Camera-type eye (tissue), 1 donor: ENCODE results near the gene SUOX. TPM values are rescaled to one million over a fixed set of nuclear protein-coding genes. Genes with fewer than 3 reads are reported as not detected.

Experiments used
- total RNA-seq: library from RNA; depleted of rRNA; stranded (reverse); fragments of >200 nt; gene quantifications from one replicate; pipeline ENCODE4 v1.2.3, GENCODE V29; 2014

SUOX gene
- 20.3 TPM for total RNA-seq

GRCh38 chr12:55996715-55997534 lies at the start of gene SUOX:
Gene SUOX, plus strand, starts transcription at chr12:55997276. Its CDS starts 4,946 bp downstream, at chr12:56002222.

DNA sequence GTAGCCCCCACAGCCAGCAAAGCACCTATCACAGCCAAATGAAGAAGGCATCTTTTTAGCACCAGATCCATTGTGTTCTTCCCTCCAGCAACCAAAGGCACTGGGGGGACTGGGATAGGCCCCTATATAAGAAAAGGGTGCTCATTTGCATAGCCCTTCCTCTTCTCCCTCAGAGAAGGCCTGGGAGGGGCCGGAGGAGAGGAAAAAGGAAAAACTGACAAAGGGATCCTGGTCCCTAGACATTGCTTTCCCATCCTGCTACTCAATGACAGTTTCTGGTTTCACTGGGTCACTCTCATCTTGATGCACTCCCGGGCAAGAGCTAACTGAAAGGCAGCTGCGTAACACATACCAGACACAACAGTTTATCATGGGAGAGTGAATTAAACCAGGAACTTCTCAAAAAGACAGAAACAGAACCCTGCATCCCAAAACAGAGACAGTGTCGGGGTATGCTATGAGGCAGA lies 31.1 kb upstream of the SUOX start, which contains the start of gene PMEL:
PMEL (minus strand) TSS at position 102 of the 467 bp plus-strand sequence; CDS start at position 71, 31 bp downstream.

GRCh38 chr12:55966408-55967281 lies 30.4 kb upstream of the SUOX start, which contains the start of gene CDK2:
Gene CDK2, plus strand, starts transcription at chr12:55966830. Its CDS starts 179 bp downstream, at chr12:55967009.

GRCh38 chr12:55973599-55974307 lies 23.3 kb upstream of the SUOX start, which contains the start of gene RAB5B:
Gene RAB5B, plus strand, starts transcription at chr12:55974078. Its CDS starts 12,883 bp downstream, at chr12:55986961.

GRCh38 chr12:56020423-56021184 lies 23.5 kb downstream of the SUOX start, which contains the start of gene IKZF4:
Gene IKZF4, plus strand, starts transcription at chr12:56021043. Its CDS starts 451 bp downstream, at chr12:56021494.

DNA sequence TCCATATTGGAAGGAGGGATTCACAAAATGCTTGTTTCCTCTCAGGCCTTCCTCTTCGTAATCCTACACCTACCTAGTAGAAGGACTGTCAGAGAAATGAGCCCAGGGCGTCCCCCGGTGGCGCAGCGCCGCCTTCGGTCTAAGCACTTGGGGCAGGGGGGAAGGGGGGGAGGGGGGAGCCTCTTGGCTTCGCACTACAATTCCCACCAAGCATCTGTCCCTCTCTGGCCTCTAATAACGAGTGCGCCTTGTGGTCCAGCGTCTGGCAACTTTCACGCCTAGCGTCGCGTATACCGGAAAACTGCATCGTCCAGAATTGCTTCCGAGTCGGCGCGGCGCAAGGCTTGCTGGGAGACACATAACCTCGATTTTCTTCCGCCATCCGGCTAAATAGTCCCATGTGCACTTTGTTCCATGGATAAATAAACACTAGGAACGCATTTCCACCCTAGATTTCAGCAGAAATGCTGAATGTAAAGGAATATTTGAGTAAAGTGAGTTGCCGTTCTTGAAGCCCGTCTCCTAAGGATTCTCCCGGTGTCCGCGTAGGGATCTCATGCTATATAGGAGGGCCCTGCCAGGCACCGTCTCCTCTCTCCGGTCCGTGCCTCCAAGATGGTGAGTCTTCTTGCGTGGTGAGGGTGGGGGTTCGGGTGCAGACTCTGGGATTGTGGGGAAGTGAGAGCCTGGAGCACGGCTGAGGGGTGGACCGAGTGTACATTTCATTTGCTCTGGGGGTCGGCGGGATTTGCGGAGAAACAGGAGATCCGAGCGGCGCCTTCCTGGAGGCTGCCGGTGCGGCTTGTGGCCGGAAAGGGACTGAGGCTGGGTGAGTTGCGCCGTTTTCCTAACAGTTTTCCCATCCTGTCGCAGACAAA lies 44.7 kb downstream of the SUOX start, which contains the start of gene RPS26:
RPS26 (plus strand) TSS at position 367 of the 878 bp plus-strand sequence; CDS start at position 616, 249 bp downstream.

Other genes with a start within 250 kb of the SUOX start
- 65.7 TPM for gene SARNP, start 179.6 kb upstream of the SUOX start, total RNA-seq
- 7.5 TPM for gene ORMDL2, start 179.2 kb upstream of the SUOX start, total RNA-seq
- gene DNAJC14, start 167.7 kb upstream of the SUOX start, total RNA-seq, result 45.7 TPM
- 2.3 TPM for gene MMP19, start 154.3 kb upstream of the SUOX start, total RNA-seq
- gene PYM1, start 69.4 kb upstream of the SUOX start, total RNA-seq, result 20.8 TPM
- 35.2 TPM for gene DGKA, start 66.1 kb upstream of the SUOX start, total RNA-seq
- 363 TPM for gene PMEL, start 31.2 kb upstream of the SUOX start, total RNA-seq
- gene CDK2, start 30.4 kb upstream of the SUOX start, total RNA-seq, result 17.2 TPM
- gene RAB5B, start 23.2 kb upstream of the SUOX start, total RNA-seq, result 84.3 TPM
- gene IKZF4, start 23.8 kb downstream of the SUOX start, total RNA-seq, result 6.3 TPM
- gene RPS26, start 44.6 kb downstream of the SUOX start, total RNA-seq, result 457 TPM
- 28.4 TPM for gene ERBB3, start 82.9 kb downstream of the SUOX start, total RNA-seq
- gene PA2G4, start 107.3 kb downstream of the SUOX start, total RNA-seq, result 85.4 TPM
- 774 TPM for gene RPL41, start 119.4 kb downstream of the SUOX start, total RNA-seq
- gene ZC3H10, start 121.0 kb downstream of the SUOX start, total RNA-seq, result 9.2 TPM
- 59.4 TPM for gene ESYT1, start 131.0 kb downstream of the SUOX start, total RNA-seq
- gene MYL6B, start 155.3 kb downstream of the SUOX start, total RNA-seq, result 153 TPM
- 753 TPM for gene MYL6, start 161.1 kb downstream of the SUOX start, total RNA-seq
- gene SMARCC2, start 192.2 kb downstream of the SUOX start, total RNA-seq, result 116 TPM
- 79.0 TPM for gene RNF41, start 224.6 kb downstream of the SUOX start, total RNA-seq
- gene NABP2, start 227.1 kb downstream of the SUOX start, total RNA-seq, result 25.8 TPM
- gene SLC39A5, start 232.8 kb downstream of the SUOX start, total RNA-seq, result 2.4 TPM